HG03520 (cell line): ENCODE results near the gene DLG2.
"Not testable (repeated sequence)": the region's sequence is repeated elsewhere in the genome, so short reads cannot be mapped to it uniquely, and the experiment has no call there.

Experiments used
- ATAC-seq: cut with Tn5 transposase; IDR thresholded peaks from one replicate; pipeline ENCODE4 v1.9.1; 2021; ENCODE audit warnings: mild to moderate bottlenecking, moderate library complexity; ENCODE audit not compliant: unreplicated experiment

DLG2 gene

DNA sequence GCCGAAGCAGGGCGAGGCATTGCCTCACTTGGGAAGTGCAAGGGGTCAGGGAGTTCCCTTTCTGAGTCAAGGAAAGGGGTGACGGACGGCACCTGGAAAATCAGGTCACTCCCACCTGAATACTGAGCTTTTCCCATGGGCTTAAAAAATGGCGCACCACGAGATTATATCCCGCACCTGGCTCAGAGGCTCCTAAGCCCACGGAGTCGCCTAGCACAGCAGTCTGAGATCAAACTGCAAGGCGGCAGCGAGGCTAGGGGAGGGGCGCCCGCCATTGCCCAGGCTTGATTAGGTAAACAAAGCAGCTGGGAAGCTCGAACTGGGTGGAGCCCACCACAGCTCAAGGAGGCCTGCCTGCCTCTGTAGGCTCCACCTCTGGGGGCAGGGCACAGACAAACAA is 2039.3 kb downstream of the DLG2 start:
- not testable (repeated sequence) for ATAC-seq

DNA sequence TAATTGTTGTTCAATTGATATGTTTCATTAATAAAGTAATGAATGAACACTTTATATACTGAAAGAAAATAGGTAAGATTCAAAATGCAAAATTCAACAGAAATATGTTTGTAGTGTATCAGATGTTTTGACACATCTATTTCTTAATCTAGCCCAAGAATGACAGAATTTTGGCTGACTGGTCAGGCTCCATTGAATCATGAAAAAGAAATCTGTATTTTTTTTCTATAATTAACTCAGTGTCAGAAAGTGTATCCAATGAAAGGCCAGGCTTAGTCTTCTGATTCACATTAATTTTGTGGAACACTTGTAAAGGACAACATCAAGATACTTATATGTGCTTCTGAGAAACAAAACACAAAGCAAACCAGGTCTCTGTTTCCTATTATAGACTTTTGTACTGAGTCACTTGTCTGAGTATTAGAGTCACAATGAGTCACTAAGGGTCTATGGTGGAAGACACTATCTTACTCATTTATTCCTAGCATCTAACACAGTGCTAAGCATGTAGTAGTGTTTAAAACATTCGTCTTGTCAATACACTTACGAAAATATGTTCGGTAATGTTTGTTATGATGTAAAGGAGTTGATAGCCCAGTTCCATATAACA is 2043.3 kb downstream of the DLG2 start:
- ATAC-seq = peak; percentile 99

DNA sequence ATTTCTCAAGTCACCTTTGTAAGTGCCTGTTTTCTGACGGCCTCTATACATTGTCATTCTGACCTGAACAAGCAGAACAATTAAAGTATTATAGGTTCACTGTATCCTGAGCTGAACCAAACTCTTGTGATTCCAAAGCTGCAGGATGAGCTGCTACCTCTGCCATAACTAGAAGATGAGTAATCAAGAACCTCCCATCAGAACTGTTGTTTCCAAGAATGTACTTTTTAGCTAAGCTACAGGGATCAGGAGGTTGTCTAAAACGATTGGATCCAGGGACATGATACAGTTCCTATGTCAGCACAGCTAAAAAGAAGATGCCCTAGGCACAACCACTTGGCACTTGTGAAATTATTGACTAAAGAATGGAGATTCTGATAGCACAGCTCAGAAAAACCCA is 2052.6 kb downstream of the DLG2 start:
- ATAC-seq = no peak

DNA sequence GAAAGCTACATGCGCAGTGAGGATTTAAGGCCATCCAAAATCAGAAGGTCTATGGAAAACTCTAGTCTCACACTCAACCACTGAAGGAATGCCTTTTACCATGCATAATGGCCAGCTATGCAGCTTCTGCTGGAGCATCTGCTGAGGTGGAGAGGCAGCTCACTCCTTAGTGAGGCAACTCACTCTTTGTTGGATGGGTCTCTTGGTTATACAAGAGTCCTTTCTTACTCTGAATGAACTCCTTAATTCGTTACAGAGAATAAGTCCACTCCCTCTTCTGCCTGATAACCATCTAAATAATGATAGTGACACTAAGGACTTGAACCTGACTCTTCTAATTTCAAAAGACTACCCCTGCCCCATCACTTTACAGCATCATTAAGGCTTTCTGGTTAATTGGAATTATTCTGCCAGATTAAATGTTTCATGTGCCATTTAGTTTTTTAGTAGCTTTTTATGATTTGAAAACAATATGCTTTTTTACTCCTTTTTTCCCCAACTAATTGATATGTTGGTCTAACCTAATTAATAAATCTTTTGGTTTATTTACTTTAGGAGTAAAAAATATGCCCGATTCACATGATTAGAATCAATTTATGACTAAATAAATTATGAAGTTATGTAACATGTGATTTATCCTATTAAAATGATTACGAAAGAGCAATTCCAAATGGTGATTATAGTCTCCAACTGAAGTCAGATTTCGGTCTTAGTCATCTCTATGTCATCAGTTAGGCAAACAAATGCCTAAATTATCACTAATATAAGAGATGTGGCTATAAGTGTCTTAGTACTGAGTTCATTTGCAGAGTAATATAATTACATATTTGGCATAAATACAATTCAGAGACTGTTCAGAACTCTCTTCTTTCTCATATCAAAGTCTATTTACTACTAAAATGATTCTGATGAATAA is 2054.3 kb downstream of the DLG2 start:
- ATAC-seq = no peak

DNA sequence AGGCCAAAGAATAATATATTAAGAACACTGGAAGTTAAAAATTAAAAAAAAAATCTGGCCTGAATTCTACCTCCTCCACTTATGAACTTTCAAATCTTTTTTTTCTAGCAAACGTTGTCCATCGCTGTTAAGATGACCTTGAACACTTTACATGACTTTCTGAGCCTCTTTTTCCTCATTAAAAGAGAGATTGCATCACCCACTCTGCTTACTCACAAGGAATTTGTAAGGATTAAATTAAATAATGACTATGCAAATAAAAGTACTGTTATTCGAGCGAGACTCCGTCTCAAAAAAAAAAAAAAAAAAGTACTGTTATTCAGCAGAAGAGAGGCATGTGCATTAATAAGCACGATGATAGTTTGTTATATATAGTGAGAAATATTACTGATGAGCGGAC is 2055.8 kb downstream of the DLG2 start:
- ATAC-seq = no peak

DNA sequence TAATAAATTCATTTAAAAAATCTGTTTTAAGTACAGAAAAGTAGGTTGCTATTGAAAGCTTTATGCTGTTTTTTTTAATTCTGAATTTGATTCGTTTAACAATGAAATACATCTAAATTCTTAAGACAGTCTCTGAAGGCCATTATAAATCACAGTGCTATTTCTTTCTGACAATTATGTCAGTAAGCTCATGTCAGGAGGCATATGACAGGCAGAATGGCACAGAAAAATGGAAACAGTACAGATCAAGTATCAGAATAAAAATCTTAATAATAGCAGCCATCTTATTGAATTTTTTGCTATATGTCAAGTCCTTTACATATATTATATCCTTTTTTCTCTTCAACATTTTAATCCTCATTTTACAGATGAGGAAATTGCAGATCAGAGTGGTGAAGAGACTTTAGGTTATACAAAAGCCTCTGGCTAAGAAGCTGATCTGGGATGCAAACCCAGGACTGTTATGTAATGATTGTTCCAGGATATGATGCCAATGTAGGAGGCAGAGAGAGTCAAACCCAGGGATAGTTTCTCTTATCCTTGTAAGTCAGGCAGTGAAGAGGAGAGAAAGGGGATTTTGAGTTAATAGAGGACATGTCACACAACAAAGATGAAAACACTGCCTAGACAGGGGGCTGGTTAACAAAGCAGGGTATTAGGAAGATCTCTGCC is 2057.9 kb downstream of the DLG2 start:
- ATAC-seq = no peak

DNA sequence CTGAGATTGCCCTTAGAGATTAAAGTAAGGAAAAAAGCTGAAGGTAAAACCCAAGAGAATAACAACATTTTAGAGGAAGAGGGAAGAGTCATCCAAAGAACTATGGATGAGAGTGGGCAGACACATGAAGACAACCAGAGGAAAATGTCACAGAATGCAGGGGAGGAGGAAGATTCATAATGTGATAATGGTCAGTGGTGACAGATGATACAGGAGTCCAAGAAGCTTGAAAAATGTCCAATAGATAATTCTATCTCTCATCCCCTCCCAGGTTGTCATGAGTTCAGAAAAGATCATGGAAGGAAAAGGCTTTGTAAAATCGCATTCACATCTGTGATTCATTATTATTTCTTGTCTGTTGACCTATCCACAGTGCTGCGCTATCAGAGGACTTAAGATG is 2058.6 kb downstream of the DLG2 start:
- no peak for ATAC-seq

DNA sequence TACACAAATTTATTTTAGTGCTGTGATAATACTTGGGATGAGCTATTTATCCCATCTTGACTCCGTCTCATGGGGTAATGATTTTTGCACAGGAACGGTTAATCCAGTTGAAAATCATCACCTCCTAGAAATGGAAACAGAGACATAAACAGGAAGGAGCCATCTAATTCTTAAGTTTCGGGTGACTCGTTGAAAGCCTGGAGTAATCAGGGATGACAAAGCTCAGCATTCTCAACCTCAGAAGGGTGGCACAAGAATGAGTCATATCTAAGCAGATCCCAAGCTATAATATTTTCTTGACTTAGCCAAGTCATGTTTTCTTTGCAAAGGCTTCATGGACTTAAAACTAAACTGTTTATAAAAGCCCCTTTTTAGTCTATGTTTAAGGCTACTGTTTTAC is 2060.2 kb downstream of the DLG2 start:
- no peak for ATAC-seq

DNA sequence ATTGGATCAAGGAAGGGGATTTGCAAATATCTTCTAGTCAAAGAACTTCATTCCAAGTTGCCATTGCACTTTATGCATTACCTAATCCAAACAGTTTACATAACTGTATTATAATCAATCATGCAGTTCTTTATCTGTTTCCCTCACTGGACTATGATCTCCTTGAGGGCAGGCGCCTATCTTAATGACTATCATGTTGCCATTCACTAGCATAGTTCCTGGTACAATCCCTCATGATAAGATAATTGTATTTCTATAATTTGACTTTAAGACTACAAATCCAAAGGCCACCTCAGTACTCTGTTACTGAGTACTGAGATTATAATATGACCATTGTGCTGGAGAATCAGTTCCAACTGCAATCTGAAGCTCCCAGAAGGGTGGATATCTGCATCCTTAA is 2062.3 kb downstream of the DLG2 start:
- no peak for ATAC-seq

DNA sequence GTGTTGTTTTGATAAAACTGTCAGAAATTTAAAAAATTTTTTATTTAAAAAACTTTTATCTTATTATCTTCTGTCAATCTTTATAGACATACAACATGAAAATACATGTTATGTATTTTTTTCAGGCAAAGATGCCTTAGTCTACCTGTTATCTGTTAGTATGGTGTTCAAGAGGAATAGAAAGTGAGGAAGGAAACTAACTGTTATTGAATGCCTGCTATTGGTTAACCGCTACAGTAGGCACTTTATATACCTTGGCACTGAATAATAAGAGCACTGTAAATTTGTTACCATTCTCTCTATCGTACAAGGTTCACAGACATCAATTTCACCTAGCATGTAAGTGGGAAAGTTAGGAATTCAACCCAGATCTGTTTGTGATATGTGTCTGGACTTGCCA is 2068.9 kb downstream of the DLG2 start:
- no peak for ATAC-seq

DNA sequence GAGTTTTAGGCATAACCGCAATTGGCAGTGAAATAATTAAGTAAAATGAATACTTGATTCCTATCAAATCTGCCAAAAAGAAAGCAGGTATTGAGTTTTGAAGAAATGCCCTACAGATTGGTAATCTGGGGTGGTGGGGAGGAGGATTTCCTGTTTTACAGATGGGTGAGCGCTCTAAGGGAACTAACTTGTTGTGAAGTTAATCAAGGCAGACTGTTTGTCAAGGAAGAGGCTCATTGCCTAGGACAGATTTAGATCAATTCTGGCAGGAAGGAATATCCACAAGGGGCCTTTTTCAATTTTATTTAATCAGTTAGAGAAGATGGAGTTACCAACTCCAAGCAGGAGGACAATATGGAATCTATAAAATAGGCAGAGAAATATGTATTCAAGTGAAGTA is 2069.5 kb downstream of the DLG2 start:
- no peak for ATAC-seq

DNA sequence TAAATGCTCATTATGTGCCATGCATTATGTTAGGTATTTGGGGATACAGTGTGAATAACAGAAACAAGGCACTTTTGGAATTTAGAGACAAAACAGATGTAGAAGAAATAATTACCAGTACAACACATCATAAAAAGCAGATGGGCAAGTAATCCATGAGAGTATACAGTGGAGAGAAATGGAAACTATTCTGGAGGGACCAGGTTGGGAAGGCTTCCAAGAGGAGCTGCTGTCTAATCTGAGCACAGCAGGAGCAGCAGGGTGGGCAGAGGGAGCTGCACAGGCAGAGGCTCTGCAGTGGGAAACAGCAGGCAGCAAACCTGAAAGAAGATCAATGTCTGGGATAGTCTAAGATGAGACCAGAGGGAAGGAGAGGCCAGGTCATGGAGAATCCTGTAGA is 2072.3 kb downstream of the DLG2 start:
- no peak for ATAC-seq

DNA sequence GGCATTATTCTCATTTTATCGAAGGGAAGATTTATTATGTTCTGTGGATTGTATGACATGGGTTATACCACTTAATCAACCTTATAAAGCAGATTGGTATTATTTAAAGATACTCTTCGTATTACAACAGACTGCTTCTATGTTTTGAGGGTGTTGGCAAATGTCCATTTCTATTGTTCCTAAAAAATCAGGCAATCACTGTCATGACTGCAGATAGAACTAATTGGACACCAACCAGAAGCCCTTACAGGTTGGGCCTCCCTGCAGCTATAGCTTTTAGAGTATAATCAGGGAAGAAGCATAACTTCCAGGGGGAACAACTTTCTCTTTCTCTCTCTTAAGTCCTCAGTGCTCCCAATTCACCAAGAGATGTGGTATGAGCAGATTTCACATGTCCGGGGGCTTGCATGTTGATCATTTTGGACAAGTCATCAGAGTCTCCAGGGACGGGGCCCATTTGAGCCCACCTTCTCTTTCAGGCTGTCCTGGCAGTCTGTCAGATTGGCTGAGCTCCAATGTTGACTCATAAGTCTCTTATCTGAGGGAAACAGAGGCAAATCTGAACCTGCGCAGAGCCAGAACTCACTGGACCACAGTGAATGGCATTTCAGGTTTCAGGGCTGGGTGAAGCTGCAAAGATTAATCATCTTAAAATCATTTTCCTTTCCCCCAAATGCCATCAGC is 2077.0 kb downstream of the DLG2 start:
- ATAC-seq = no peak

DNA sequence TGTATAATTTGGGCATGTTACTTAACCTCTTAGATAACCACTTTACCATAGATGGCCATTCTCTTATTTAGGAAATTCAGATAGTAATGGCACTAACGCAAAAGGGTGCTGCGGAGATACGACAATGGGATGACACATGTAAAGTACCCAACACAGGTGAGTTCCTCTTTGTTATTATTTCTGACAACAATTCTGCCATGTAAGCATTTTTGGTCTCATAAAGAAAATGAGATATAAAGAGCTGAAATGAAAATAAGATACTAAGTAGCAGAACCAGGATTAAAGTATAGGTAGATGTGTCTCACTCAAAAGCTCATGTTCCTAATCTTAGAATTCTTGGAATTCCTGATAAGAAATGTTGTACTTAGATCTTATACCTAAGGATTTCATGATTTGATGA is 2080.8 kb downstream of the DLG2 start:
- no peak for ATAC-seq

DNA sequence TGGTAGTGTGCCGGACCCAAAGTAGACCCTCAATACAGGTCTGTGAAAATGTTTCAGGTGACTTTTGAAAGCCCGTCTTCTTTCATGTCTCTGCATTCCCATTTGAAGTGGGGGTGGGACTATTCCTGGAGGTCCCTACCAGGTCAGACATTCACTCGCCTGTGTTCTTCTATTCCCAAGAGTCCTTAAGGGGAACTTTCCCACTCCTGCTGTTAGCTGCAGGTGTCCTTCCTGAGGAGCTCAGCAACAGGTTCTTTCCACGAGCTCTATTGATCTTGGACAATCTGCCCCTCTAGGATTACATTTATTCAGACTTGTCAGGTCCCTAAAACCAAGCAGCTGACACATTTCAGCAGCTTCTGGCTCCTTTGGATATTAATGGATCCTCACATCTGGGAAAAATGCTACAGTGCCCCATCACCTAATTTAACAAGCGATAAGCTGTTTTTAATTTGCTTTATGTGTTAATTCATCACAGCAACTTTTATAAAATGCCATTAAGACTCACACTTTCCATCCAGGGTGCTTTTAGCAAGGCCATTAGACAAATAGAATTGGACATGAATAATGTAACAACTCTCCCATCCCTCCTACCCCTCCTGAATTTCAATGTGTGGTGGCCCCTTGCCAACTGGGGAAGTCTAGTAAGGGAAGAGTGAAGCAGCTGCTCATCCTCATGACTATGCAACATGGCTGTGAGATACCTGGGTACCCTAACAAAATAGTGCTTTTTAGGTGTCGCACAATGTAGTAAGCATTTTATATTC is 2081.5 kb downstream of the DLG2 start:
- ATAC-seq = no peak

DNA sequence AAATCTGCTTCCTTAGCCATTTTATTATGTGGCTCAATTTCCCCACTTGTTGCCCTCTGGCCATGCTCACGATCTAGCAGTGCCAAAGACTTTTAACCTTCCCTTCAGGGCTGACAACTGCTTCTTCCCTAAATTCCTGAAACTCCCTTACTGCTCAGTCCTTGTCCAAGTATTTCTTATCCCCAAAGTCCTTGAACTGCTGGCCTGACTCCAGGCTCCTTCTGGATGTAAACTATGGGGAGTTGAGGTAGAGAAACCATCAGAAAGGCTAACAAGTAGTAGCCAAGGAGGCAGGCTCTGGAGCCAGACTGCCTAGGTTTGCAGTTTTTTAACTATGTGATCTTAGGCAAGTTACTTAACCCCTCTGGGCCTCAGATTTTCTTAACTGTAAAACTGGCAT is 2082.3 kb downstream of the DLG2 start:
- no peak for ATAC-seq

DNA sequence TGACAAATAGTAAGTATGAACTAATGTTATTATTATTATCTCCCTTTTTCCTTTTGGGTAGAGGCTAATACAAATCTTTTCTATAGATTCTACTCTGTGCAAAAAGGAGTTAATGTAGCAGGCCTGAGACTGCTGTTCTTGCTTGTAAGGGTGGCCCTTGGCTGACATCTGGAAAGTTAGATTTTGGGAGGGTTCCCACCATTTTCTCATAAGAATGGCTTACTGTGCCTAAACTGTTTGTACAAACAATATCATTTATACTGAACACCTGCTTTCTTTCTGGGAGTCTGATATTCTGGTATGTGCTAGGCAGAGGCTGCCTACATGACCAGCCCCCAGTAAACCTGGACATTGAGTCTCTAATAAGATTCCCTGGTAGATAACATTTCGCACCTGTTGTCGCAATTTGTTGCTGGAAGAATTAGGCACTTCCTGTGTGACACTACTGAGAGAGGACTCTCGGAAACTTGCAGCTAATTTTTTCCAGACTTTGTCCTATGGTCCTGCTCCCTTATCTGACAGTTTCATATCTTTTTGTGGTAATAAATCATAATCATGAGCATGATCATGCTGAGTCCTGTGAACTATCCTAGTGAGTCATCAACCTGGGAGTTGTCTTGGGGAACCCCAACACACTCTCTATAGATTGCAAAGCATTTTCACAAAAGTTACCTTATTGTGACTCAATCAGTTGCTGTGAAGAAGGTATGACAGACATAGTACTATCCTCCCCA is 2083.3 kb downstream of the DLG2 start:
- no peak for ATAC-seq

DNA sequence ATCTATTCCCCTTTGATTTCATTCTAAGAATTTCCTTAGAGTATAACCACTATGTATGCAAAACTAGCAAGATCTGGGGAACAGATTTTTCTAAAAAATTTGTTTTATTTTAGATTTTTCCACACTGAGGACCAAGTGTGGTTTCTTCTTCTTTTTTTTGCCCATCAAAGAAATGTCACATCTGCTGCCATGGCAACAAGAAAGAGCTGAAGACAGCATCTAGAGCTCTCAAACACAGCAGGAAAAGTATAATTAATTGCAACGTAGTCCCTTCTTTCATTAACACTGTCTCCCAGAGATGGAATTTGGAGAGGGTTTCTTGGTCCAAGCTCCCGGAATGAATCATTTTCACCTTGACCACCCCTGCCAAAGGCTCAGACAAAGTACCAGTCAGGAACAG is 2084.3 kb downstream of the DLG2 start:
- ATAC-seq = no peak

DNA sequence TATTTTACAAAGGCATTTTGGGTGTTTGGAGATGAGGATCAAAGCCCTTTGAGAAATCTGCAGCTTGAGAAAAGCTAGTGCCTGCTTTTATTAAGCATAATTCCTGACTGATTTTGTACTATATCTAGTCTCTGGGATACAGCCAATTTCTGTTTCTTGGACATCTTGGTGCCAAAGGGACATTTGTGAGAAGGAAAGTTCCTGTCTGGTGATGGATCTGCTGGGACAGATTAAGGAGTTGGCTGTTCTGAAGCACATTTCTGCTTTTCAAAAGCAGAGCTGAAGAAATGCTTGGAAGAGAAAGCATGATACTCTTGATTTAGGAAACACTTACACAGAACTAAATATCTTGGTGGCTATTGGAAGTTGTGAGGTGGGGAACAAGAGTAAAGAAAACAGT is 2086.4 kb downstream of the DLG2 start:
- ATAC-seq = no peak

DNA sequence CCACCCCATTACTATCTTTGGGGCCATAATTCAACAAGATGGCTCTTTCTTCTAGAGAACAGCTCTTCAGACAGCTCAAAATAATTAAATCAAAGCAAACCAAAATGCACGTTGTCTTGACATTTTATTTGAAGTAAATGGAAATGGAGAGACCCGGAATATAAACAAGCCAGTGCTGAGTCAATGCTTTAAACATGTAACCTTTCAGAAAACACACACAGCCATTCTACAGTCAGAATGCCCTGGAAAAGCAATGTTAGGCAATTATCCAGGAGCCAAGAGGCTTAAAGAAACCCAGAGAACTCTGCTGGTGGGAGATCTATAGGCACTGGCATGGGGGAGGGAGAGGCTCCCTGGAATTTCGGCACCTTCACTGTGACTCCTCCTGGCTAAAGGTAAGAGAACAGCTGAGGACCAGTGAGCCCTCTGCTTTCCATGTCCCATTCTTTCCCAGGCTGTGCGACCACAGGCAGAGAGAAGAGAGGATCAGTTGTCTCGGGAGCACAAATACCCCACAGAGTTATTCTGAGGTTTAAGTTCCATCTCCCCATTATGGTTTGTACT is 2086.9 kb downstream of the DLG2 start:
- no peak for ATAC-seq
